GM18868 (cell line): ENCODE results near the gene WIPI1.
"Not testable (repeated sequence)": the region's sequence is repeated elsewhere in the genome, so short reads cannot be mapped to it uniquely, and the experiment has no call there.

ENCODE experiments used
- ATAC-seq: cut with Tn5 transposase; IDR thresholded peaks from one replicate; pipeline ENCODE4 v1.9.1; 2021; ENCODE audit warnings: mild to moderate bottlenecking, moderate library complexity; ENCODE audit not compliant: unreplicated experiment

Gene WIPI1

DNA sequence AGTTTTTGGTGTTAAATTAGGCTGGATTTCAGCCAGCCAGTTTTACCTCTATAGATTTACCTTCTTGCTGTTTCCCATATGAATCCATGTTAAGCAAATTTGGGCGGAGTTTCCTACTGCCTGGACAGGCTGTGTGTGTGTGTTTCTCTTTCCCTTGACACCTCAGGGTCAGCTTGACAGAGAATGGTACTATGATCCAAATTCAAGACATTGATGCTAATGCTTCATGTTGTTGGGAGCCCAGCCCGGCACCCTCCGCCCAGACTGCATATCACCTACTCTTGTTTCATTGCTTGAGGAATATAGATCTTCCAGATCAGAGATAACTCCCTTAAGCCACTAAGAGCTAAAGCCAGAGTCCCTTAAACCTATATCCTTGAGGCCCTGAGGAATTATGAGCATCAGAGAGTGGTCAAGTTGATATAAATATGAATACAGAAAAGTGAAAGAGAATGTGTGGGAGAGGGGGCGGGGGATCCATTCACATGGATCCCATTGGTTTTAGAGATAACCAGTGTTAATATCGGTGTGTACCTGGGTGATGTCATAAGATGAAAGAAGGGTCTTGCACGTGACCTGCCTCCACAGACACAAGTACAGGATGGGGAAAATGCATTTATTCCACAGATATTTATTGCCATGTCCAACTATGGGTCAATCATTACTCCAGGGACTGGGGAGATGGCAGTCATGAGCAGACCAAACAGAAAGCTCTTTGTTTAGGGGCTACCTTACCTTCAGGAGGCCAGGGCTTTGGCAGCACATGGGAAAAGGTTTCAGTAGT lies 69.7 kb downstream of the WIPI1 start:
- ATAC-seq = no peak

- no peak for ATAC-seq
Observed at GRCh38 chr17:68385490-68386215, 71.6 kb downstream of the WIPI1 start.

DNA sequence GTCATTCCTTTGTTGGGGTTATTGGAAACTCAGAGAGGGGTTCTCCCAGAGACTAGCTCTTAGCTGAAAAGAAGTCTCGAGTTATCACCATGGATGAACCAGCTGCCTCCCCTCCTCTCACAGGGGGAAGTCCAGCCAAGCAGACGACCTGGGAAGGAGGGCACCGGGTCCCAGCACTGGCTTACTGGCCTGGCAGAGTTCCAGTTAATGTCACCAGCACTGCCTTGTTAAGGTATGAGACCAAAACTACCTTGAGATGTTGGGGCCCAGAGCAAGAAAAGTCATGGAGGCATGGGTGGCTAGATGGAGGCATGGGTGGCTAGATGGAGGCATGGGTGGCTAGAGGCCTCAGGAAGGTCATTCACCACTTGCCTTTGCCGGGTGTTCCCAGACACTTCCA lies 72.4 kb downstream of the WIPI1 start:
- no peak for ATAC-seq

DNA sequence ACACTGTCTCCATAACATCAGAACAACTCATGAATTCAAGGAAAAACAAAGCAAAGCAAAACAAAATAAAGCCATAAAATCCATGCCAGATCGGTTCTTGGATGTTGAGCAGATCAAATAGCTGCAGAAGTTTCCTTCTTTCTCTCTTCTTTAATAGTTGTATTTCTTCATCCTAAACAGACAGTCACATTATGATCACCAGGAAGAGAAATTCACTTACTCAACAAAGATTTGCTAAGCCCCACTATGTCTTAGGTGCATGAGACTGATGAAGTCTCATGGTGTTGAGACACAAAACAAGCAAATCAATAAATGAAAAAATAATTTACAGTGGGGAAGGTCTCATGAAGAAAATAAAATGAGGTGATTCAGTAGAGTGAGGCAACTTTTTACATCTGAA lies 72.8 kb downstream of the WIPI1 start:
- ATAC-seq = no peak

GRCh38 chr17:68383443-68384321 lies 73.6 kb downstream of the WIPI1 start:
- no peak for ATAC-seq

DNA sequence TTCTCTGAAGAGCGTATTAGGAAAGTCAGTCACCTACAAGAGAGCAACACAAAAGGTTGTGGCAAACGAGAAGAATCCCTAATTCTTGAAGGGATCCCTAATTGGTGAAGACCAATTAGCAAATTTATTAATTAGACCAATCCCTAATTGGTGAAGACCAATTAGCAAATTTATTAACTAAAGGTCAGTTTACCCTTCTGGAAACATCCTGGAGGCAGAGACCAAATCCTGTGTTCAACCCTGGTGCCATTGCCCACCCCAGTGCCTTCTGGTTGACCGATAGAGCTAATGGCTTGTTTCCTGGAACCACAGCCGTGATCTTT lies 74.2 kb downstream of the WIPI1 start:
- ATAC-seq = no peak

DNA sequence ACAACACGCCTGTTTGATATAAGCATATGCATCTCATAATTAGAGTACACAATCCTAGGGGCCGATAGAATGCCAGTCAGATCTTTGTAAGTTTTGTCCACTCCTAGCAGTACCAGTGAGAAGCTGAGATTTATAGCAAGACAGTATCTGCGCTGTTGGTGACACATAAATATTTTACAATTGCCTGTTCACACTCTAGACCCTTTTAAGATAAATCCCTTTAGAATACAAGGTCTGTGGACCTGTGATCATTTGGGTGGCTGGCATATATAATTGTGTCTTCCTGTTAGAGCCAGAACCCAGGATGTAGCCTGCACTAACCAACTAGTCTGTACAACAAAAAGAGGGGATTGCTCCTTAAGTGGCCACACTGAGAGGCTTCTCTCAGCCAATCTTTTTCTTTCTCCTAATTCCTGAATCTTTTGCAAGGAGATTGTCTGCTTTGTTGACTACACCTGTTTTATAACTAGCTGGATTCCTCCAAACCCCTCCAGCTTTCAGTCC lies 74.7 kb downstream of the WIPI1 start:
- ATAC-seq = no peak

GRCh38 chr17:68381076-68381900 lies 76.0 kb downstream of the WIPI1 start:
- ATAC-seq = no peak

GRCh38 chr17:68379692-68380677 lies 77.3 kb downstream of the WIPI1 start:
- no peak for ATAC-seq

- ATAC-seq = no peak
Observed at GRCh38 chr17:68379177-68379510, 78.2 kb downstream of the WIPI1 start.

DNA sequence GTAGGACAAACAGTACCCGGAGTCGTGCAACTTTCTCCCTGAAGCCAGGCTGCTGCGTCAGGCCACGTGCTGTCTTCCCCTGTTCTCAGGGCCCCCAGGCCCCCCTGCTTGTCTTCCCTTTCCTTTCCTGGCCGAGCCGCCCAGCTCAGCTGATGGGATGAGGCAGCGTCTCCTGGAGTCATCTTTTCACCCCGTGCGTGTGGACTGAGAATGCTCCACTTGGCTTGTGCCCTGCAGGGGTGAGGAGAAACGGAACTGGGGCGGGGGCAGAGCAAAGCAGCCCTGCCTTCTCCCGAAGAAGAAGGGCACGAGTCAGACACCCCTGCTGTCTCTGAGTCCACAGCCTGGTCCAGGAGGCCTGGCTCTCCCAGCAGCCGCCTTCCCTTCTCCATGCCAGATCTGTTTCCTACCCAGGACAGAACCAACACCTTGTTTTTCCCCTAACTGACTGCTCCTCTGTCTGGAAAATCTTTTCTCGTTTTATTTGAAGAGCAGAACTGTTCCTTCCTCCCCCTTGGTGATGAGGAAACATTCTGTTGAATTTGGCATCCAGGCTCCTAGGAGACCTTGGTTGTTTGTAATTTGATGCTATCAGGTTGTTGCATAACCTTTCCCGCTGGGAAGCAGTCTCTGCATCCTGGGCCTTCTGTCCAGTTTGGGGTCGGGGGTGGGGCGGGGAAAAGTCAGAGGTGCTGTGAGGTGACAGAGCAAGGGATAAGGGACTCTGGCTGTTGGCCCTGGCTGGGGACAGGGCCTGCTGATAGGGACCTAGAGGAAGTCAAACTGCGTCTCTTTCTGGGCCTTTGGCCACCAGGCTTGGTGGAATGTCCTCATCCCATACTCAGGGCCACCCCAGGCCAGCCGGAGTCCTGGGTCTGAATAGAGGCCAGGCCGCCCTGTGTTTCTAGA lies 78.8 kb downstream of the WIPI1 start:
- ATAC-seq = no peak

- no peak for ATAC-seq
Observed at GRCh38 chr17:68377771-68378267, 79.5 kb downstream of the WIPI1 start.

DNA sequence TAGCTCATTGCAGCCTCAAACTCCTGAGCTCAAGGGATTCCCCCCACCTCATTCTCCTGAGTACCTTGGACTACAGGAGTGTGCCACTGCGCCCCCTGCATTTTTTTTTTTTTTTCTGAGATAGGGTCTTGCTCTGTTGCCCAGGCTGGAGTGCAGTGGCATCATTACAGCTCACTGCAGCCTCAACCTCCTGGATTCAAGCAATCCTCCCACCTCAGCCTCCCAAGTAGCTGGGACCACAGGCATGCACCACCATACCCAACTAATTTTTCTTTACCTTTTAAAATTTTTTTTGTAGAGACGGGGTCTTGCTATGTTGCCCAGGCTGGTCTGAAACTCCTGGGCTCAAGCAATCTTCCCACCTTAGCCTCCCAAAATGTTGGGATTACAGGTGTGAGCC lies 81.1 kb downstream of the WIPI1 start:
- not testable (repeated sequence) for ATAC-seq

- no peak for ATAC-seq
Observed at GRCh38 chr17:68375566-68375965, 81.7 kb downstream of the WIPI1 start.
